ENCODE measurements around the gene CRB2.

DNA sequence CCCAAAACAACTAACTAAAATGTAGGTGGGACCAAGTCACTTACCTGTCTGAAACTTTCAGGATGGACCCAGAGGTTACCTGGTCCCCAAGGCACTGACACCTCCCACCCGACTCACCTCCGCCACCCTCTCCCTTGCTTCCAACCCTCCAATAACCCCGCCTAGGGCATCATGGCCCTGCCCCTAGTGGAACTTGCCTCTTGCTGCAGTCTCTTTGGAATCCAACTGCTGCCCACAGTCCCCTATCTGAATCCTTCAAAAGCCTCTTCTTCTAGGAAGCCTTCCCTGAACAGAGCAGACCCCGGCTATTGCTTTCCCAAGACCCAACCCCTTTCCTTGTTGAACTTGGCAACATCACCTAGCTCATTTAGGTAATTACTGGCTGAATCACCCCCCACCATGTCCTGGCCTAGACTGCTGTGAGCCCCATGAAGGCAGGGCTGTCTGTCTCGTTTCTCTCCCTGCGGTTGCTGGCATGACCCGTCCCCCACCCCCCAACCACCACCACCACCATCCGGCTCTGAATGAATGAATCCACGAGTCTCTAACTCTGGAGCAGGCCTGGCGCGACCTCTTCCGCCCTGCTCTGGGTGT is 9.4 kb downstream of the CRB2 start:
- TF ChIP-seq POLR2AphosphoS5 (IDR thresholded peaks at IDR 0.05; ENCODE audit: borderline replicate concordance, low read depth, low read length) = no peak
- TF ChIP-seq EZH2 (IDR thresholded peaks at IDR 0.05) = no peak
